AML-193 (cell line): Measurements from ENCODE around the gene TFCP2.

Experiments
- DNase-seq, 2 experiments: peaks; one replicate each; lab custom pipeline; 2025; lab: John Stamatoyannopoulos, UW

Gene TFCP2

GRCh38 chr12:51150777-51151176 lies 22.2 kb downstream of the TFCP2 start:
- no peak for DNase-seq

- DNase-seq = no peak
Measured at GRCh38 chr12:51147309-51147708, 25.6 kb downstream of the TFCP2 start.

GRCh38 chr12:51139292-51139844 lies 33.6 kb downstream of the TFCP2 start:
- DNase-seq = no peak

- no peak for DNase-seq
Measured at GRCh38 chr12:51132693-51133092, 40.2 kb downstream of the TFCP2 start.

GRCh38 chr12:51131745-51132521 lies 41.0 kb downstream of the TFCP2 start:
- DNase-seq = no peak

GRCh38 chr12:51128919-51129318 lies 44.0 kb downstream of the TFCP2 start:
- no peak for DNase-seq

- no peak for DNase-seq
Measured at GRCh38 chr12:51127050-51127729, 45.7 kb downstream of the TFCP2 start.

- no peak for DNase-seq
Measured at GRCh38 chr12:51126297-51126696, 46.6 kb downstream of the TFCP2 start.

GRCh38 chr12:51124504-51124903 lies 48.4 kb downstream of the TFCP2 start:
- no peak for DNase-seq

- DNase-seq = no peak
Measured at GRCh38 chr12:51122844-51123243, 50.1 kb downstream of the TFCP2 start.

GRCh38 chr12:51118706-51119105 lies 54.2 kb downstream of the TFCP2 start:
- DNase-seq = no peak

GRCh38 chr12:51115533-51115932 lies 57.4 kb downstream of the TFCP2 start:
- DNase-seq = no peak

- DNase-seq = no peak
Measured at GRCh38 chr12:51108136-51108535, 64.8 kb downstream of the TFCP2 start.

- no peak for DNase-seq
Measured at GRCh38 chr12:51103977-51104376, 69.0 kb downstream of the TFCP2 start.

GRCh38 chr12:51098611-51099010 lies 74.3 kb downstream of the TFCP2 start:
- no peak for DNase-seq

GRCh38 chr12:51090705-51091229 lies 82.2 kb downstream of the TFCP2 start:
- DNase-seq = no peak

- no peak for DNase-seq
Measured at GRCh38 chr12:51087818-51088217, 85.1 kb downstream of the TFCP2 start.

GRCh38 chr12:51086933-51087332 lies 86.0 kb downstream of the TFCP2 start:
- no peak for DNase-seq

- peak; percentile 45 to 50 for DNase-seq
Measured at GRCh38 chr12:51085757-51086156, 87.2 kb downstream of the TFCP2 start.

GRCh38 chr12:51083126-51083833 lies 89.7 kb downstream of the TFCP2 start, which contains the start of gene CSRNP2:
TSS of gene CSRNP2 (minus strand) at chr12:51083596. CDS start at chr12:51076561, 7,035 bp downstream.
- peak; percentile 90 to 93 for DNase-seq

- no peak for DNase-seq
Measured at GRCh38 chr12:51082561-51083125, 90.3 kb downstream of the TFCP2 start.

- DNase-seq = no peak
Measured at GRCh38 chr12:51081421-51081820, 91.5 kb downstream of the TFCP2 start.
